Parathyroid adenoma (tissue), 2 donors: ENCODE results near the gene CHCHD3.

Experiments
- H2AFZ ChIP-seq: fragments of 300-600 bp; sonication (generic); one replicate; pipeline ENCODE4 v1.7.0; 2017; ENCODE audit warnings: antibody characterized with exemption, mild to moderate bottlenecking
- H3K27ac ChIP-seq: fragments of 300-600 bp; sonication (generic); one replicate; pipeline ENCODE4 v1.7.0; 2017
- H3K27me3 ChIP-seq: fragments of 300-600 bp; sonication (generic); one replicate; pipeline ENCODE4 v1.7.0; 2017; ENCODE audit warnings: low read length; ENCODE audit not compliant: control insufficient read depth, insufficient read depth
- H3K36me3 ChIP-seq: fragments of 300-600 bp; sonication (generic); one replicate; pipeline ENCODE4 v1.7.0; 2017; ENCODE audit warnings: low read length; ENCODE audit not compliant: control insufficient read depth, insufficient read depth
- H3K4me1 ChIP-seq: fragments of 300-600 bp; sonication (generic); one replicate; pipeline ENCODE4 v1.7.0; 2017; ENCODE audit warnings: control low read depth
- H3K4me2 ChIP-seq: fragments of 300-600 bp; sonication (generic); one replicate; pipeline ENCODE4 v1.7.0; 2017; ENCODE audit warnings: low read length
- H3K4me3 ChIP-seq: fragments of 300-600 bp; sonication (generic); one replicate; pipeline ENCODE4 v1.7.0; 2017; ENCODE audit warnings: low read depth, low read length
- H3K79me2 ChIP-seq: fragments of 300-600 bp; sonication (generic); one replicate; pipeline ENCODE4 v1.7.0; 2017; ENCODE audit warnings: control low read depth
- H3K9ac ChIP-seq: fragments of 300-600 bp; sonication (generic); one replicate; pipeline ENCODE4 v1.7.0; 2017; ENCODE audit warnings: mild to moderate bottlenecking
- H3K9me3 ChIP-seq: fragments of 300-600 bp; sonication (generic); one replicate; pipeline ENCODE4 v1.7.0; 2017; ENCODE audit warnings: low read length; ENCODE audit not compliant: control insufficient read depth
- CTCF ChIP-seq: fragments of 300-600 bp; sonication (generic); IDR thresholded peaks from one replicate; pipeline ENCODE4 v1.7.0; 2017; ENCODE audit warnings: antibody characterized with exemption, mild to moderate bottlenecking
- donor health status: primary hyperparathyroidism.

CHCHD3 gene

DNA sequence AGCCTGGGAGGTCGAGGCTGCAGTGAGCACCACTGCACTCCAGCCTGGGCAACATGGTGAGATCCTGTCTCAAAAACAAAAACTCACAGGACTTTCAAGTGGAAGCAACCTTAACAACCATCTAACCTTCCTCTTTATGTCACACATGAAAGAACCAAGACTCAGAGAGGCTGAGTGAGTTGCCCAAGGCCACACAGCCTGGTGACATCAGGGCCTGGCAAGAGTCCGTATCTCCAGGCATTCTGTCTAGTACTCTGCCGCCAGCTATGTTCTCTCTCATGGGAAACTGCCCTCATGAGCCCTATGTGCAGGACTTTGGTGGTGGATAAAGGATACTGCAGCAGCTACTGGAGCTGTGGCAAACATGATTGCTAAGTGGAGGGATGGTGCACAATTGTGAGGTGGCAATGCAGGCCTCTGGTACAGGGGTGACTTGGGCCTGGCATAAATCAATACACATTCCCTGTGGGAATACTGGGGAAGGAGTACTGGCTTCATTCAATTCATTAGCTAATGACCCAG lies 10.1 kb upstream of the CHCHD3 start:
- no peaks in the 10 kb centered on the region for H3K27me3 ChIP-seq
- no peak overlapping the region for H3K27ac ChIP-seq
- no peak overlapping the region for H3K4me3 ChIP-seq
- H2AFZ ChIP-seq = no peak overlapping the region
- H3K9ac ChIP-seq = no peak overlapping the region
- no peak overlapping the region for H3K4me2 ChIP-seq
- H3K36me3 ChIP-seq = no peaks in the 10 kb centered on the region
- H3K79me2 ChIP-seq = no peaks in the 10 kb centered on the region
- no peak for TF ChIP-seq CTCF
- H3K4me1 ChIP-seq = no peaks in the 10 kb centered on the region
- no peaks in the 10 kb centered on the region for H3K9me3 ChIP-seq

GRCh38 chr7:133082390-133082766 lies 488 bp upstream of the CHCHD3 start:
- no peak overlapping the region for H3K27ac ChIP-seq

DNA sequence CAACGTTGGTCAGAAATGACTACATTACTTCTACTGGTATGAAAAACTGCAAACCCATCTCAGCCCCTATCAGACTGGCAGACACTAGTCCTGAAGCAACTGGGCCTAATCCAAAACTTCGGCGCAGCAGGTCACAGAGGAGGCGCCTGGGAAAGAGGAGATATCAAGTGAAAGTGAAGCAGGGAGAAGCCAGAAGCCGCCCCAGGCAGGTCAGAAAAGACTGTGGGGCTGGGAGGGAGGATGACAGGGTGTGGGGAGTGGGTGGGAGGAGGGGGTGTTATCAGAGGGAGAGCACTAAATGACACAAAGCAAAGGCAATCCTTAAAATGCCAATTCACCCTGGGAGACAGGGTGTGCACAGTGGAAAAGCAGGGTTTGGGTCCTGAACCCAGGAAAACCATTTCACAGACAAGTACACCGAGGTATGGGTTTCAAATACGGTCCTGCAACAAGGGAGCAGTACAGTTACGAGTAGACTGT lies 731 bp downstream of the CHCHD3 start:
- Histone ChIP-seq H2AFZ (peak overlapping the region; percentile 79), H3K9me3 (no peaks in the 10 kb centered on the region), H3K27ac (no peak overlapping the region), H3K4me2 (peak overlapping the region; percentile 86), H3K9ac (no peak overlapping the region), H3K27me3 (no peaks in the 10 kb centered on the region), H3K4me3 (peak overlapping the region; percentile 87), H3K79me2 (peaks cover 33% of the 10 kb centered on the region), H3K4me1 (no peaks in the 10 kb centered on the region), H3K36me3 (no peaks in the 10 kb centered on the region)
- no peak for TF ChIP-seq CTCF

More at GRCh38 chr7:133082390-133082766, 488 bp upstream of the CHCHD3 start:
- TF ChIP-seq CTCF = no peak
- H3K9ac ChIP-seq = no peak overlapping the region
- peak overlapping the region; percentile 87 for H3K4me3 ChIP-seq
- no peak overlapping the region for H3K4me2 ChIP-seq
- H3K4me1 ChIP-seq = no peaks in the 10 kb centered on the region
- no peaks in the 10 kb centered on the region for H3K9me3 ChIP-seq
- H3K79me2 ChIP-seq = peaks cover 28% of the 10 kb centered on the region
- H3K27me3 ChIP-seq = no peaks in the 10 kb centered on the region
- H3K36me3 ChIP-seq = no peaks in the 10 kb centered on the region
- peak overlapping the region; percentile 79 for H2AFZ ChIP-seq

- TF ChIP-seq CTCF = no peak
- H3K36me3 ChIP-seq = no peaks in the 10 kb centered on the region
- H3K4me2 ChIP-seq = no peak overlapping the region
- H3K9ac ChIP-seq = no peak overlapping the region
- no peak overlapping the region for H3K4me3 ChIP-seq
- H3K27ac ChIP-seq = no peak overlapping the region
- no peak overlapping the region for H2AFZ ChIP-seq
- H3K9me3 ChIP-seq = no peaks in the 10 kb centered on the region
- H3K4me1 ChIP-seq = no peaks in the 10 kb centered on the region
- peaks cover 46% of the 10 kb centered on the region for H3K79me2 ChIP-seq
- H3K27me3 ChIP-seq = no peaks in the 10 kb centered on the region
Observed at GRCh38 chr7:133079296-133079695, 2.6 kb downstream of the CHCHD3 start.

- H3K4me3 ChIP-seq = no peak overlapping the region
- no peak overlapping the region for H3K4me2 ChIP-seq
- no peaks in the 10 kb centered on the region for H3K4me1 ChIP-seq
- no peak overlapping the region for H3K9ac ChIP-seq
- no peaks in the 10 kb centered on the region for H3K27me3 ChIP-seq
- no peaks in the 10 kb centered on the region for H3K36me3 ChIP-seq
- H3K27ac ChIP-seq = no peak overlapping the region
- H3K79me2 ChIP-seq = peaks cover 59% of the 10 kb centered on the region
- no peaks in the 10 kb centered on the region for H3K9me3 ChIP-seq
- no peak for TF ChIP-seq CTCF
- H2AFZ ChIP-seq = no peak overlapping the region
Observed at GRCh38 chr7:133077394-133077793, 4.5 kb downstream of the CHCHD3 start.
